ENCODE results near the gene AUTS2.

Gene AUTS2

DNA sequence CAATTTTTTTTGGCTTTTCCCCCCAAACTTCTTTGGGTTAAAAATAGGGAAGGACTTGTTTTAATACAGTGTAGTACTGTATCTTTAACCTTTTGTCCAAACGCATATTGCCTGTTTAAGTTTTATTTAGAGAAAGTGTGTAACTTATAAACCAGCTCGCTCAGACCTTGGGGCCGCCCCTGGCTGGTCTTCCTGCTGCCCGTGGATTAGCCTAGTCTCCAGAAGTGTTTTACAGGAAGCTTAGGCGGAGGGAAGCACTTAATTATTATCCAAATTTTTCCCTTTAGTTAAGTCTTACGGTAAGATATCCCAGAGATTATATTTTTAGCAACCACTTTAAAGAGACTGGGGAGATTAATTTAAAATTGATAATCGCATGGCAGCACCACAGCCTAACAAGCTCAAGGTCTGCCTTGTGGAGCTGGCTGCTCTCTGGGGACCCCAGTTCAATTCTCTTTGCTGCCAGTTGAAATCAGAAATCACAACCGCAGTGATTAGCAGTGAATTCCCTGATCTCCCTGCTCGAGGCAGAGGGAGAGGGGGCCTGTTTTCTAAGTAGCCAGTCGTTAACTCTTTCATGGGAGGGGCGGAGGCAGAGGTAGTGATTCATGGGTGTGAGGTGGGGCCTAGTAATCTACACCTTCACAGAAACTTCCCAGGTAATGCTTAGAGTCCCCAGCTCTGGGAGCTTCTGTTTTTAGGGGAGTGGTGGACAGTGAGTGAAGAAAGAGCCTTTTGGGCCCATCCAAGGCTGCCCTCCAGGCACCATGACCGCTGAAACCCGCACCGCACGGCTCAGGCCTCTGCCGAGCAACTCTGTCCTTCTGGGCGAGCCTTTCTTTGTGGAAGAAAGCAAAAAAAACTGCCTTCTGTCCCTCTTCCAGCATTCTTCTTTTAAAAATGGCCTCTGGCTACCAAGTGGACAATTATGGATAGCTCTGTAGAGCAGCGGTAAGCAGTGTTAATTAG is 984.9 kb downstream of the AUTS2 start:
- no peak for DNase-seq (ENCODE audit: low read depth)
- no peak overlapping the region for H3K4me3 ChIP-seq (ENCODE audit: low read depth, low read length)

DNA sequence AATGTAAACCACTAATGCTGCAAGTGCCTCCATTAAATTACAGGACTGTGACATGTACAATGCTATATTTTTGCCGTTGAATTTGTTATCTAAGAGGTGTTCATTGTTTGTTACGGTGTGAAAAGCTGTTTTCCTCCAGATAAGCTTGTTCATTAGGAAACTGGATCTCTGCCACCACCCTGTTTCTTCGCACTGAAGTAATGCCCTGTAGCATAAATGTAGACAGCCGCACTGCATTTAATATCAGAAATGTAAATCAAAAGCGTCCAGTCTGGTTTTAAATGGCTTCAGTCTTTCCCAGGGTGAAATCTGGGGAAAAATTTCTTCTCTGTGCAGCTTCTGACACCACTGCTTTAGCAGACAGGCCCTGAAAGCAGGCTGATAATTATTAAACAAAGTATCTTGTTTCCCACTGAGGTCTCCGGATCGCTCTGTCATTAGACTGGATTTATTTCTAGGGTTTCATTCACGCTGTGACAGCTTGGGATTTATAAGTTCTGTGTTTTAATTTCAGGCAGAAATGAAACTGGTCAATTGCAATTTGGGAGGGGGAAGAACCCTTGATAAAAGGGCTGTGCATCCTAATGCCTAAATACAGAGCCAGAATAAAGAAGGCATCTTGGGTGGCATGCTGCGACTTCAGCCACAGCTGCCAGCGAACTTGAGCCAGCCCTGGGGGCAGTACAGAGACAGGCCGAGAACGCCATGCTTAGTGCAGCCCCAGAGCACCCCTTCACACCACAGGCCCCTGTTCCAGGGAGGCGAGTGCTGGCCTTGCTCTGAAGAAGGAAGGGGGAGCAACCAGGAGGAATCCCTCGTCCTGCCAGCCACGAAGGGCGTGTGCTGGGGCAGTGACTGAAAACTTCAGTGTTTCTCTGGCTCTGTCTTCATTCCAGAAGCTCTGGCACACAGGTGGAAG is 985.9 kb downstream of the AUTS2 start:
- TF ChIP-seq CTCF (IDR thresholded peaks at IDR 0.05; ENCODE audit: low read depth, low read length, missing control alignments): no peak
- no peak for DNase-seq (ENCODE audit: low read depth)
- no peak overlapping the region for H3K4me3 ChIP-seq (ENCODE audit: low read depth, low read length)

More for the DNA sequence above, 984.9 kb downstream of the AUTS2 start:
- TF ChIP-seq CTCF (IDR thresholded peaks at IDR 0.05; ENCODE audit: low read depth, low read length, missing control alignments): no peak

DNA sequence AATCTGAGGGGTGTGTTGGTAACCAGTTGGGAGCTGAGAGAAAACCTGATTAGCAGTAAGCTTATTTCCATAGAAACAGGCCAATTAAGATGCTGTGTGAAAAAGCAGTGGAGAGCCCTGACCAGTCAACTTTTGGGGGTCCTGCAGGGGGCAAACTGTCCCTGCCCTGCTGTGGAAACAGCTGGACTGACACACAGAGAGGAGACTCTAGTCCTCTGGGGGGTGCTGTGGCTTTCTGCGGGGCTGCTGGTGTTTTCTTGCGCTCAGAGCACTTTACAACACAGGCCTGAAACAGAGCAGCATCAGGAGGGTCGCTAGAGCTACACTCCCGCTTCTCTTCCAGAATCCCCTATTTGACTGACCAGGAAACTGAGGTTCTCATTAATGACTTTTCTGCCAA is 986.8 kb downstream of the AUTS2 start:
- TF ChIP-seq CTCF (IDR thresholded peaks at IDR 0.05; ENCODE audit: low read depth, low read length, missing control alignments): no peak

GRCh38 chr7:70586822-70587221 is 988.5 kb downstream of the AUTS2 start:
- no peak for TF ChIP-seq CTCF (IDR thresholded peaks at IDR 0.05; ENCODE audit: low read depth, low read length, missing control alignments)
- no peak overlapping the region for H3K4me3 ChIP-seq (ENCODE audit: low read depth, low read length)
- no peak for DNase-seq (ENCODE audit: low read depth)

More for the DNA sequence above, 986.8 kb downstream of the AUTS2 start:
- no peak for DNase-seq (ENCODE audit: low read depth)
- no peak overlapping the region for H3K4me3 ChIP-seq (ENCODE audit: low read depth, low read length)

GRCh38 chr7:70587739-70588138 is 989.5 kb downstream of the AUTS2 start:
- H3K4me3 ChIP-seq (ENCODE audit: low read depth, low read length): no peak overlapping the region
- no peak for DNase-seq (ENCODE audit: low read depth)
- TF ChIP-seq CTCF (IDR thresholded peaks at IDR 0.05; ENCODE audit: low read depth, low read length, missing control alignments): no peak

GRCh38 chr7:70588191-70588921 is 990.1 kb downstream of the AUTS2 start:
- DNase-seq (ENCODE audit: low read depth): no peak
- H3K4me3 ChIP-seq (ENCODE audit: low read depth, low read length): no peak overlapping the region
- TF ChIP-seq CTCF (IDR thresholded peaks at IDR 0.05; ENCODE audit: low read depth, low read length, missing control alignments): no peak

All from GM12864 (cell line).